Calu3 (cell line): ENCODE results near the gene LRRC27. TPM values are rescaled to one million over a fixed set of nuclear protein-coding genes. Genes with fewer than 3 reads are reported as not detected.

ENCODE experiments used
- BruUV-seq: library from RNA; stranded (reverse); fragments of 400-500 nt; replicated peaks from 2 replicates; lab custom pipeline; 2021; lab: Mats Ljungman, UMichigan
- CTCF ChIA-PET: fragments of 300-600 bp; sonication (Branson Sonifier 250); formaldehyde crosslinking; loops from one replicate; lab custom pipeline; 2022; ENCODE audit warnings: antibody characterized with exemption; lab: Charles Lee
- DNase-seq: peaks from one replicate; pipeline ENCODE4 v3.0.0; 2022
- H3K27ac Mint-ChIP-seq: one replicate; pipeline ENCODE4 v1.8.0; 2022; ENCODE audit warnings: mixed read lengths; ENCODE audit not compliant: unreplicated experiment
- H3K27me3 Mint-ChIP-seq: one replicate; pipeline ENCODE4 v1.8.0; 2022; ENCODE audit warnings: mixed read lengths; ENCODE audit not compliant: unreplicated experiment
- H3K36me3 Mint-ChIP-seq: one replicate; pipeline ENCODE4 v1.8.0; 2022; ENCODE audit warnings: mild to moderate bottlenecking, moderate library complexity, mixed read lengths; ENCODE audit not compliant: insufficient read depth, unreplicated experiment
- H3K4me1 Mint-ChIP-seq: one replicate; pipeline ENCODE4 v1.8.0; 2022; ENCODE audit warnings: mild to moderate bottlenecking, low read depth, mixed read lengths; ENCODE audit not compliant: unreplicated experiment
- H3K4me3 Mint-ChIP-seq: one replicate; pipeline ENCODE4 v1.8.0; 2022; ENCODE audit warnings: mild to moderate bottlenecking, low read depth, moderate library complexity, mixed read lengths; ENCODE audit not compliant: unreplicated experiment
- H3K9me3 Mint-ChIP-seq: one replicate; pipeline ENCODE4 v1.8.0; 2022; ENCODE audit warnings: low read depth, mixed read lengths; ENCODE audit not compliant: unreplicated experiment
- intact Hi-C: fragments of 100-400 bp; cut with micrococcal nuclease; formaldehyde crosslinking; loops from one replicate; pipeline ENCODE4 v1.10.0; 2022; ENCODE audit not compliant: unreplicated experiment
- total RNA-seq: library from RNA; stranded (reverse); gene quantifications from 2 replicates; pipeline ENCODE4 v1.2.3, GENCODE V29; 2022
- TF ChIP-seq, protein P1 (sequence below): fragments of 200-600 bp; IDR thresholded peaks from one replicate; pipeline ENCODE4 v1.8.0; 2022; ENCODE audit warnings: antibody characterized with exemption; ENCODE audit not compliant: unreplicated experiment

The LRRC27 gene
- total RNA-seq, 1 experiment from 2014 or later: 4.6 TPM

DNA sequence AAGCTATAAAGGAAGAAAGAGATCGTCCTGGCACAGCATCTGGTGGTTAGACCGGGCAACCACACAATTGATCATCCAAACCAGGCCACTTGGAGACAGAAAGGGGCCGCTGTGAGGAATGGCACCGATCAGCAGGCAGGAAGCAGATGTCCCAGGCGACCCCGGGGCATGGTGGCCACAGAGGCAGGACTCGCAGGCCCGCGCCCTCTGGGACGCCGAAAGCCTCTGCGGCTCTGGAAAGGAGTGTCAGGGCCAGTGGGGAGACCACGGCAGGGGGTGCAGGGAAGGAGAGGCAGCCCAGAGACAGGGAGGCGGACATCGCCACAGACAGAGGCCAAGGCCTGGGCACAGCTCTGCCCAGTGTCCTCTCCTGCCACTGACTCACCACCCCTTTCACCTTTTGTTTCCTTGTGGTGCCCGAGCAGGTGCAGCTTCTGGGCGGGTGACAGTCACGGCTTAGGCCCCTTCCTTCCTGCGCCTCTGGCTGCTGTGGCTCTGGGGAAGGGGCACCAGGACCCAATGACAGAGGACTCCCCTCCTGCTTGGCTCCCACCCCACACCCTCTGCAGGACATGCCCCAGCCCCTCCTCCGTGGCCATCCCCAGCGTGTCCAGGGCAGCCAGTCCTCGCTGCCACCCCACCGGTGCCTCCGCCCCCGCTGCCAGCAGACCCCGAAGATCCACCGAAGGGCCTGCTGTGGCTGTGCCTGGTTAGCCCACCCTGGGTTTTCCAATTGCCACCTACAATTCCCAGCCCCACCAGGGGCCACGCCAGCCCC, 35.1 kb upstream of the LRRC27 start:
- CTCF ChIA-PET: no interaction called here
- no peak for DNase-seq
- Mint-ChIP-seq H3K9me3 (no peaks in the 10 kb centered on the region), H3K4me1 (no peaks in the 10 kb centered on the region), H3K27ac (no peak overlapping the region), H3K36me3 (no peaks in the 10 kb centered on the region), H3K4me3 (no peak overlapping the region), H3K27me3 (no peaks in the 10 kb centered on the region)
- no TSS peak for BruUV-seq
- intact Hi-C loops: no loop called here
- TF ChIP-seq, protein P1, sequence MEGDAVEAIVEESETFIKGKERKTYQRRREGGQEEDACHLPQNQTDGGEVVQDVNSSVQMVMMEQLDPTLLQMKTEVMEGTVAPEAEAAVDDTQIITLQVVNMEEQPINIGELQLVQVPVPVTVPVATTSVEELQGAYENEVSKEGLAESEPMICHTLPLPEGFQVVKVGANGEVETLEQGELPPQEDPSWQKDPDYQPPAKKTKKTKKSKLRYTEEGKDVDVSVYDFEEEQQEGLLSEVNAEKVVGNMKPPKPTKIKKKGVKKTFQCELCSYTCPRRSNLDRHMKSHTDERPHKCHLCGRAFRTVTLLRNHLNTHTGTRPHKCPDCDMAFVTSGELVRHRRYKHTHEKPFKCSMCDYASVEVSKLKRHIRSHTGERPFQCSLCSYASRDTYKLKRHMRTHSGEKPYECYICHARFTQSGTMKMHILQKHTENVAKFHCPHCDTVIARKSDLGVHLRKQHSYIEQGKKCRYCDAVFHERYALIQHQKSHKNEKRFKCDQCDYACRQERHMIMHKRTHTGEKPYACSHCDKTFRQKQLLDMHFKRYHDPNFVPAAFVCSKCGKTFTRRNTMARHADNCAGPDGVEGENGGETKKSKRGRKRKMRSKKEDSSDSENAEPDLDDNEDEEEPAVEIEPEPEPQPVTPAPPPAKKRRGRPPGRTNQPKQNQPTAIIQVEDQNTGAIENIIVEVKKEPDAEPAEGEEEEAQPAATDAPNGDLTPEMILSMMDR: no peak

DNA sequence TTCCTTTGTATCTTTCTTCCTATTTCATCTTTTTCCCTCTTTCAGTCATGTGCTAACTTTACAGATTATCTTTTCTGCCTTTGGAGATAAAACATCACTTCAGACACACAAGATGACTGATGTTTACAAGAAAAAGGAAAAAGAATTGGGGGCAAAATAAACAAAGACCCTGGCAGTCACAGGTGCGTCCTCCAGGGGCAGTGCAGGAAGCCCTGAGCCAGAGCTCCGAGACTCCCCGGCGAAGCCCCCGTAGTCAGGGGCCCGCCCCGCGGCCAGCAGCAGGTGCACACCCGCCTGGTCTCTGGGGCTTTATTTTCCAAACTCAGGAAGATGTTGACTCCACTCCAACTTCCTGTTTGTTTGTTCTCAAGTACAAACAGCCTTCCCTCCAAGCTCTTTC, 34.5 kb upstream of the LRRC27 start:
- CTCF ChIA-PET: no interaction called here
- intact Hi-C loops: no loop called here
- no peaks in the 10 kb centered on the region for H3K9me3 Mint-ChIP-seq
- TF ChIP-seq, protein P1: no peak
- DNase-seq: no peak
- no peaks in the 10 kb centered on the region for H3K4me1 Mint-ChIP-seq
- no TSS peak for BruUV-seq
- H3K27ac Mint-ChIP-seq: no peak overlapping the region
- H3K4me3 Mint-ChIP-seq: no peak overlapping the region
- no peaks in the 10 kb centered on the region for H3K27me3 Mint-ChIP-seq
- H3K36me3 Mint-ChIP-seq: no peaks in the 10 kb centered on the region

DNA sequence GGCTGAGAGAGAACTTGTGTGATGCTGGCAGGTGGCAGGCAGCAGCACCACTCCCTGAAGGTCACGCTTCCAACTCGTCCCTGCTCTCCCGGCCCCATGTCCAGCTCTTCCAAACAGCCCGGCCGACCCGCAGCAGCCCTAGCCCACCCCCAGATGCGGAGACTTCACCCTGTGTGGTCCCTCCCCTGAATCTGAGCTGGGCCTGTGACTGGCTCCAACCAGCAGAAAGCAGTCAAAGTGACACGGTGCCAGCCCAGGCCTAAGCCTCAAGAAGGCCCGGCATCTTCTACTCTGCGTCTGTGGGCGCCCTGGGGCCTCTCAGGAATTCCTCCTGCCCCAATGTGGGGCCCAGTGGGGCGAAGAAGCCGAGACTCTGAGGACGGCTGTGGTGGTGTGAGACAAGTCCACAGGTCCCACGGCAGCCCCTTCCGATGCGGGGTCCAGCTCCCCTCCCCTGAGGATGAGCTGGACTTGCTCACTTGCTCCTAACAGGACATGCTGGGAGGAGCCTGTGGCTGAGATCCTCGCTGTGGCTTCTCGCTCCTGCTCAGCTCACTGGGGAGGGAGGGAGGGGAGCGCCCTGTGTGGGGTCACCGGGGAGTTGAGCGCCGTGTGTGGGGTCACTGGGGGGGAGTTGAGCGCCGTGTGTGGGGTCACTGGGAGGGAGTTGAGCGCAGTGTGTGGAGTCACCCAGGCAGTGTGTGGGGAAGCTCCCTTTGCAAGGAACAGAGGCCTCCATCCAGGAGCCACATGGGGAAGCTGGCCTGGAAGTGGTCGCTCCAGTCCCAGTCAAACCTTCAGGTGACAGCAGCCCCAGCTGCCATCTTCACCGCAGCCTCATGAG, 33.7 kb upstream of the LRRC27 start:
- Mint-ChIP-seq H3K27ac (no peak overlapping the region), H3K9me3 (no peaks in the 10 kb centered on the region), H3K4me1 (no peaks in the 10 kb centered on the region), H3K36me3 (no peaks in the 10 kb centered on the region), H3K27me3 (no peaks in the 10 kb centered on the region), H3K4me3 (no peak overlapping the region)
- TF ChIP-seq, protein P1: no peak
- intact Hi-C loops: no loop called here
- no peak for DNase-seq
- CTCF ChIA-PET: no interaction called here
- no TSS peak for BruUV-seq

DNA sequence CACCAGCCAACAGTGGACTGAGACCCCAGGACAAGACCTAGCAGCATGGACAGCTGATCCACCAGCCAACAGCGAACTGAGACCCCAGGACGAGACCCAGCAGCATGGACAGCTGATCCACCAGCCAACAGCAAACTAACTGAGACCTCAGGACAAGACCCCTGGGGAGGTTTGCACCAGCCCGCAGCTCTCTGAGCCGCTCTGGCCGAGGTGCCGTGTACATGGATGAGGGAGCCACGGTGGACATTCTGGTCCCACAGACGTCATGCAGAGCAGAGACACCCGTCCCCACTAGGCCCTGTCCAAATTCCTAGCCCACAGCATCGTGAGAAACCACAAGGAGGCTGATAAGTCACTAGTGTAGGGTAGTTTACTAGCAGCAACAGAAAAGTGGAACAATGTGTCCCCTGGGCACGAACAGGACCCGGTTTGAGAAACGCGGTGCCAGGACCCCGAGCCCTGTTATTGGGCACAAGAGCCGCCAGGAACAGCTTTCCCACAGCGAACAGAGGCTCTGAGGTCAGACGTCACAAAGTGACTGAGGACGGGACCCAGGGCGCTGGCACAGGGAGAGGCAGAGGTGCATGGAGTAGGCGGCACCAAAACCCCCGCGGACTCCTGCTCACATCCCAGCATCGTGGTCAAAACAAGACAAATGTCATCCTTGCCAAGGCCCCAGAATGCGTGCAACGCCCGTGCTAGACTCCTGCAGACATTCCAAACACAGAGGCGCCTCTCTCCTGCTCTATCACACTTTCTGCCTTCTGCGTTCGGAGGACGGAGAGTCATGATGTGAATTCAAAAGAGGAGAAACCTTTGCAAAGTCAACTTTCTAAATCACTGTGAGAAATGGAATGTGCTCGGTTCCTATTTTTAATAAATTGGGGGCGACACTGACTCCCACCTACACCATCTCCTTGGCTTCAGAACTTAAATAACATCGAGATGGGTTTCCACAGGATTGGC, 32.3 kb upstream of the LRRC27 start:
- TF ChIP-seq, protein P1: no peak
- Mint-ChIP-seq H3K4me1 (no peaks in the 10 kb centered on the region), H3K4me3 (no peak overlapping the region), H3K36me3 (no peaks in the 10 kb centered on the region), H3K27ac (no peak overlapping the region), H3K9me3 (no peaks in the 10 kb centered on the region), H3K27me3 (no peaks in the 10 kb centered on the region)
- no peak for DNase-seq
- CTCF ChIA-PET: no interaction called here
- intact Hi-C loops: no loop called here
- BruUV-seq: no TSS peak
